Stimulated activated CD4-positive, alpha-beta T cell treated with anti-CD3 and anti-CD28 coated beads, Interleukin-4, amount 100 ng/mL, for 4 hours (primary cell): ENCODE results near the gene HDAC3.

Source experiments
- DNase-seq, 2 experiments: peaks; one replicate each; pipeline ENCODE4 v3.0.0-alpha.2; 2020

Gene HDAC3

DNA sequence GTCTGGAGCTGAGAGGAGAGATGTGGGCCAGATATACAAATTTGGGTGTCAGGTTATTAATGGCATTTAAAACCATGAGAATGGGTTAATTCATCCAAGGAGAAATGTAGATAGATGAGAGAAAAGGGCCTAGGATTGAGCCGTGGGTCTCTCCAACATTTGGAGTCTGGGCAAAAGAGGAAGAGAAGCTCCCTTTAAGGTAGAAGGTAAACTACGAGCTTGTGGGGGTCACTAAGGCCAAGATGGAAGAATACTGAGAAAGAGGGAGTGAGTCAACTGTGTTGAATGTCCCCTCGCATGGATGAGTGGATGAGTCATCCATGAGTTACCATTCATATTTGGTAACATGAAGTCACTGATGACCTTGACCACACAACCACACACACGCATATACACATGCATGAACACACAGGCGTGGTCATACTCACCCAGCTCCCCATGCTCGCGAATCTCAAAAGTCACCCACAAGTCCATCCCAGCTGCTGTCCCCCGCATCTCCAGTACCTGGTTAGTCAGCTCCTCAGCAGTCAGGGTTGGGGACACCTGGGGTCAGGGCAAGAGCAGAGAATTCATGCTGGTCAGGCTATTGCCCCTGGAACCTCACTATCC is 21.4 kb upstream of the HDAC3 start:
- DNase-seq = no peak

- DNase-seq = no peak
These were observed 20.8 kb upstream of the HDAC3 start for GRCh38 chr5:141657404-141657803.

GRCh38 chr5:141656396-141656795 is 19.7 kb upstream of the HDAC3 start:
- no peak for DNase-seq

DNA sequence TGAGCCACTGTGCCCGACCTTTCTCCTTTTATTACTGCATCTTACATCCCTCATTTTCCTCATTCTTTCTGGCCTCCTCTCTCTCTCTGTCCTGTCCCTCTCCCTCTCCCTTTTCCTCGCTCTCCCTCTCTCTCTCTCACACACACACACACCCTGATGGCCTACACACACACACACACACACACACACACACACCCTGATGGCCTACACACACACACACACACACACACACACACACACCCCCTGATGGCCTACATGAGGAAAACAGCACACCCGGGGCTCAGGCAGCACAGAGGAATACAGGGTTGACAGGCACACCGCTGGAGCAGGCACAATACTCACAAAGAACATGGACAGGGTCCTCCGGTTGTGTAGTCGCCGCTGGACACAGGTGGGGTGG is 18.4 kb upstream of the HDAC3 start:
- no peak for DNase-seq

DNA sequence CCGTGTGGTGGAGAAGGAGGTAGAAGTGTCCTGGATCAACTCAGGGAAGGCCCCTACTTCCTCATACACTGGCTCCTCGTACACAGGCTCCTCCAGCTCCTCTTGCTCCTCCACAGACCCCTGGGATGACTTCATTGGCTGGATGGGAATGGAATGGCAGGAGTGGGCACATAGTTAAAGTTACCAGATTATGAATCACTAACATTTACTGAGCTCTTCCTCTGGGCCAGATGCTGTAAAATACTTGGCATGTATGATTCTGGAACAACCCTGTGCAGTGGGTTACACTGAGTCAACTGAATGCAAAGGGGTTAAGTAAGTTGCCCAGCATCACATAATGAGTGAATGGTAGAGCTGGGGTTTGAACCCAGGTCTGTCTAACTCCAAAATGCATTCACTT is 17.6 kb upstream of the HDAC3 start:
- DNase-seq = no peak

DNA sequence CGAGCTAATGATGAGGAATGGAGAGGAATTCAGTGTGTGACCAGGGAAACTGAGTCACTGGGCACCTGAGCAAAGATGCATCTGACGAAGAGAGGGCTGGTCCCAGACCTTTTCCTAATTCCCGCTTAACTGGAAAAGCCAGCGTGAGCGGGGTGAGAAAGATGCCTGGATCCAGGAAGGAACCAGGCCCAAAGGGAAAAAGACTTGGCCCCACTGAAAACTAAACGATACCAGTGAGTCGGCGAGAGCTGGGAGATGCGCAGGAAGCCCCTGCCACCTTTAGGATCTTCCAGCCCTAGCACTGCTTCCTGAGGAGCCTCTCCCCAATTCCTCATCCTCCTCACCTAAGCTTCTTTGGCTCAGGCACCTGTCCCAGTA is 15.1 kb upstream of the HDAC3 start:
- DNase-seq = no peak

- peak; percentile 69 to 79 for DNase-seq
These were observed 14.4 kb upstream of the HDAC3 start, which contains the start of gene FCHSD1 for GRCh38 chr5:141650851-141651727. Gene FCHSD1, minus strand, starts transcription at chr5:141651418. Its CDS starts 50 bp downstream, at chr5:141651368.

DNA sequence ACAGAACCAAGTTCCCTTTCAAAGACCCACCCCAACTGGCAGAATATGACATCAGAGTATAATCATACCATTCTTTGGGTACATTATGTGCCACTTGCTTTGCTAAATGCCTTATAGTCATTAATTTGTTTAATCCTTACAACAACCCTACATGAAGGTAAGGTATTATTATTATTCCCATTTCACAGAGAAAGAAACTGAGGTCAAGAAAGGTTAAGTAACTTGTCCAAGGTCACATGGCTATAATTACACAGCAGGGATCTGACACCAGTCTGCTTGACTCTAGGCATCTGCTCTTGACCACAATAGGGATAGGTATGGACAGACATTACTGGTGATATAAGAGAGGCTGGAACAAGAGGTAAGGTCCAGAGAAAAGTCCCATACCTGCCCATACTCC is 13.3 kb upstream of the HDAC3 start:
- no peak for DNase-seq

DNA sequence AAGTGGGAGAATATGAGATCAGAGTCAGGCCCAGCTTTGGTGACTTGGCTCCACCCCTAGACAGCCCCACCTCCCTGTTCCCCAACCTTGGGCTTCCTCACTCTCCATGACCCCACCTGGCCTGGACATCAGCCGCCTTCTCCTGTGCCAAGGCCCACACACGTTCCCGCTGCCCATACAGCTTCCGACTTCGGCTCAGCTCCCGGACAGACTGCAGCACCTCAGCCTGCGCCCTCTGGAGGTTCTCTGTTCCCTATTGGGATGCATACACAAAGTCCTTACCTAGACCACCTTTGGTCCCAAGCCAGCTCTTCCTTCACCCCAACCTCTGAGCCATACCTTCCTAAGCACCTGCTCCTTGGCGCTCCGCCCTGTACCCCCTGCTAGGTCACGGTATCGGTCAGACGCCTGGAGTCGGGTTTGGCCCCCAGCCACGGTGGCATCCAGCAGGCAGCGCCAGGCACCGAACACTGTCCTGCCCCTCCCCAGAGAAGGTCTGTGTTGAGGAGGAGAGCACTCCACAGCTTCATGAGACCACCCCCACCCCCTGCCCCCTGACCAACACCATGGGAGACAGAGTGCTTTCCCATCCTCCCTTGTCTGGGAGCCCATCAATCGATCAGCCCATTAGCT is 12.5 kb upstream of the HDAC3 start:
- DNase-seq = no peak

GRCh38 chr5:141647851-141648250 is 11.2 kb upstream of the HDAC3 start:
- DNase-seq = no peak

- no peak for DNase-seq
These were observed 10.6 kb upstream of the HDAC3 start for GRCh38 chr5:141647242-141647641.

DNA sequence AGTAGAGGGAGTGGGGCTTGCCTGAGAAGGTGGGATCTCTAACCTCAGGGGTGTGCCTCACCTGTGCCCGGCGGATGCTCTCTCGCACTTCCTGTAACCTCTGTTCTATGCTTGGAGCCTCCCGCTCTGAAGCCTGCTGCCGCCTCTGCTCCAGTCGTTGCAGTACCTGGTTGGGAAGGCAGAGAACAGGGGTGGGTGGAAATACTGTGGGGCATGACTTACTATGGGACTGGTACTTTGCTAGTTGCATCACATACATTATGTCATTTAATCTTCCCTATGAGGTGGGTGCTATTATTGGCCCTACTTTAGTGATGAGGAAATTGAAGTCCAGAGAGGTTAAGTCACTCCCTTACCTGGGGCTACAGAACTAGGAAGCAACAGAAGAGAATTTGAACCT is 9.4 kb upstream of the HDAC3 start:
- no peak for DNase-seq

DNA sequence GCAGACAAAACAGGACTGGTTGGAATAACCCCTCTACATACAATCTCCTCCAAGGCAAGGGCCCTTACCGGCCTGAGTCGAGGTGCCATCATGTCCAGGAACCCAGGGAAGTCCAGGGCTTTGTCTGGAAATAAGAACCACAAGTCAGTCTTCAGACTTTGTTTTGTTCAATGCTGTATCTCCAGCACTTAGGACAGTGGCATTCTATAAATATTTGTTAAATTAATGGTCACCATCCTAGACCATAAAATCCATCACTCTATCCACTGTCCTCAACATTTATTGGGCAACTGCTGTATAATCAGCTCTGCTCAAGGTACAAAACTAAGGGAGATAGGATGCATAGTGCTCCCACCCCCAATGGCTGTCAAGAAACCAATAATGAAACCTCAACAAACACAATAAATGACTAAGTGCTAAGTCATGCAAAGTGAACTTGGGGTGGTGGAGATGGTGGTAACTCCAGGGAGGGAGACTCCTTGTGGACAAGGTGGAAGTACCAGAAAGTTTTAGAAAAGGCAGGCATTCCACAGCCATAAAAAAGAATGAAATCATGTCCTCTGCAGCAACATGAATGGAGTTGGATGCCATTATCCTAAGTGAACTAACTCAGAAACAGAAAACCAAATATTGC is 5.1 kb upstream of the HDAC3 start:
- DNase-seq = no peak

DNA sequence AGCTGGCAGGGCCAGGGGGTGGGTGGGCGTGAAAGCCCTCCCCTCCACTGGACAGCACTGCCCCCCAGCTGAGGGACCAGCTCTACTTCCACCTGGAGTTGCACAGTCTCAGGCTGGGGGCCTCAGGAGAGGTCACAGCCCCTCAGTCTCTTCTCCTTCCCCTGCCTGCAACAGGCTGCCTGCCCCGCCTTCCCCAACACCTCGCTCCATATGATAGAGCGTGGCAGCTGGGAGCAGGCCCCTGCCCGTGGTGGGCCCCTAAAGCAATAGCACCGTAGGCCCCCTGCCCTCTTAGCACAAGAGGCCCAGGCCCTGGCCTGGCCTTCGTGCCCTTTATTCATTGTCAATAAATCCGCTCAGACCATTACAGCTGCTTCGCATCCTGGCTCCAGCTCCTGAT is 4.0 kb upstream of the HDAC3 start:
- DNase-seq = no peak

GRCh38 chr5:141640051-141640415 is 3.4 kb upstream of the HDAC3 start:
- no peak for DNase-seq

GRCh38 chr5:141639357-141640050 is 2.9 kb upstream of the HDAC3 start:
- no peak for DNase-seq

DNA sequence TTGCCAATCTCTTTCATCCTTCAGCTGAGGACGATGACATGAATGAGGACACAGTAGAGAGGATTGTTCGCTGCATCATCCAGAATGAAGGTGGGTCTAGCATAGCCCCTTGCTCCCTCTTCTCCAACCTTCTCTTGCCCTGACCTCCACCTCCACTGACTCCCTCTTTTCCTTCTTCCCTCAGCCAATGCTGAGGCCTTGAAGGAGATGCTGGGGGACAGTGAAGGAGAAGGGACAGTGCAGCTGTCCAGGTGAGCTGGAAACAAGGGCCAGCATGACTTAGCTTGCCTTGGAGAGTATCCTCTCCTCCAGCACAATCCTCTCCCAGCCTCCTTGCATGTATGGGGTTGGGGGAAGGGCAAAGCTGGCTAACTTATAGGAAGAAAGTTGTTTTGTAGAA is 2.1 kb upstream of the HDAC3 start:
- DNase-seq = no peak

DNA sequence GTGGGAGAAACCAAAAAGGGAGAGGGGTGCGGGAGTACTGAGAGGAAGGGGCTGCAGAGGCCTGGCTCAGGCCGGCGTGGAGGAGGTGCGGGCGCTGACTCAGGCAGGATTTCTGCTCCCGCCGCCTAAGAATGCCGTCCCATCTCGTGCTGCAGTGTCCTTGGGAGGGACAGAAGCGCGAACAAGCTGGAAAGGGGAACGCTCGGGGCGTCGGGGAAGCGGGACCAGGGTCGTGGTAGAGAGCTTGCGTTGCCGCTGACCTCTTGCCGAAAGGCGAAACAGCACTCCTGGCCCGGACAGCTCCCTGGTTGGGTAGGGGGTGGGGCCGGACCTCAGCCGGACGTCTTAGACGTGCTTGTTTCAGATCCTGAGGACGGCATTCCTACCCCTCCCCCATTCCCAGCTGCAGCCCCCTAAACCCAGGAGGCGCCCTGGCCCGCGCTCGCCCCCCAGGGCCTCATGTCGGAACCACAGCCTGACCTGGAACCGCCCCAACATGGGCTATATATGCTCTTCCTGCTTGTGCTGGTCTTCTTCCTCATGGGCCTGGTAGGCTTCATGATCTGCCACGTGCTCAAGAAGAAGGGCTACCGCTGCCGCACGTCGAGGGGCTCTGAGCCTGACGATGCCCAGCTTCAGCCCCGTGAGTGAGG is 1.2 kb upstream of the HDAC3 start:
- peak; percentile 49 to 55 for DNase-seq

GRCh38 chr5:141637123-141637766 is 596 bp upstream of the HDAC3 start:
- DNase-seq = peak; percentile 53 to 59

GRCh38 chr5:141636106-141636412 is 590 bp downstream of the HDAC3 start:
- no peak for DNase-seq

DNA sequence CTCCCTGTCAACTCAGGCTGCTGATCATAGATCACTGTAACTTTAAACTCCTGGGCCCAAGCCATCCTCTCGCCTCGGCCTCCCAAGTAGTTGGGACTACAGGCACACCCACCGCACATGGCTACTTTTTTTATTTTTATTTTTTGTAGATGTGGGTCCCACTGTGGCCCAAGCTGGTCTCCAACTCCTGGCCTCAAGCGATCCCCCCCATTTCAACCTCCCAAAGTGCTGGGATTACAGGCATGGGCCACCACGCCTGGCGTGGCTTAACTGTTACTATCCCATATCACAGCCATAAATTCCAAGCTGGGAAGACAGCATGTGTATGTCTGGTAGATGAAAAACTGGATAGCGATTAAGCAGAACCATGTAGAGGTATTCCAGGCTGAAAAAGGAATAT is 1.0 kb downstream of the HDAC3 start:
- DNase-seq = no peak

- DNase-seq = no peak
These were observed 1.9 kb downstream of the HDAC3 start for GRCh38 chr5:141634720-141635119.
